ENCODE results near the gene FBH1. TPM values are rescaled to one million over a fixed set of nuclear protein-coding genes. Genes with fewer than 3 reads are reported as not detected.

The FBH1 gene
- total and polyA plus RNA-seq, 7 donors, result 32.4 to 59.3 (median 43.2) TPM

- ATAC-seq, result no peak
- WGBS, 3 donors, result 88 to 92% (median 90%) methylated on average over 17 of the region's 17 CpGs
- no peaks in the 10 kb centered on the region for H3K27me3 ChIP-seq (ENCODE audit: insufficient read depth in 3 of 3, low read length in 2 of 3)
- H3K27ac ChIP-seq, result no peak overlapping the region
- DNase-seq, result no peak
- peaks cover 0 to 72% of the 10 kb centered on the region in 2 donors for H3K36me3 ChIP-seq (ENCODE audit: insufficient read depth in 1 of 2, low read depth in 1 of 2)
- intact Hi-C loops (cut with DNase I), result no loop called here
- no peak overlapping the region for H3K4me3 ChIP-seq
- no peaks in the 10 kb centered on the region for H3K4me1 ChIP-seq
- H3K9me3 ChIP-seq, result no peaks in the 10 kb centered on the region
- TF ChIP-seq CTCF (IDR thresholded peaks at IDR 0.05), result no peak
These were observed 66.3 kb downstream of the FBH1 start for GRCh38 chr10:5956146-5956936.

- no peaks in the 10 kb centered on the region for H3K4me1 ChIP-seq
- DNase-seq, result no peak
- no peak overlapping the region for H3K4me3 ChIP-seq
- intact Hi-C loops (cut with DNase I), result no loop called here
- ATAC-seq, result no peak
- H3K27me3 ChIP-seq (ENCODE audit: insufficient read depth in 3 of 3, low read length in 2 of 3), result no peaks in the 10 kb centered on the region
- peaks cover 0 to 72% of the 10 kb centered on the region in 2 donors for H3K36me3 ChIP-seq (ENCODE audit: insufficient read depth in 1 of 2, low read depth in 1 of 2)
- no peak for TF ChIP-seq CTCF (IDR thresholded peaks at IDR 0.05)
- WGBS, 3 donors, result 80 to 85% (median 81%) methylated on average over 2 of the region's 2 CpGs
- H3K27ac ChIP-seq, result no peak overlapping the region
- H3K9me3 ChIP-seq, result no peaks in the 10 kb centered on the region
These were observed 68.0 kb downstream of the FBH1 start for GRCh38 chr10:5958077-5958476.

- intact Hi-C loops (cut with DNase I), result no loop called here
- H3K4me1 ChIP-seq, result no peaks in the 10 kb centered on the region
- H3K27ac ChIP-seq, result no peak overlapping the region
- H3K9me3 ChIP-seq, result no peaks in the 10 kb centered on the region
- ATAC-seq, result no peak
- H3K4me3 ChIP-seq, result no peak overlapping the region
- 69 to 79% (median 74%) methylated on average over 6 of the region's 6 CpGs for WGBS, 3 donors
- peaks cover 0 to 72% of the 10 kb centered on the region in 2 donors for H3K36me3 ChIP-seq (ENCODE audit: insufficient read depth in 1 of 2, low read depth in 1 of 2)
- no peaks in the 10 kb centered on the region for H3K27me3 ChIP-seq (ENCODE audit: insufficient read depth in 3 of 3, low read length in 2 of 3)
- no peak for TF ChIP-seq CTCF (IDR thresholded peaks at IDR 0.05)
- DNase-seq, result no peak
These were observed 68.6 kb downstream of the FBH1 start for GRCh38 chr10:5958675-5959074.

GRCh38 chr10:5959142-5959541 lies 69.1 kb downstream of the FBH1 start:
- no peaks in the 10 kb centered on the region for H3K27me3 ChIP-seq (ENCODE audit: insufficient read depth in 3 of 3, low read length in 2 of 3)
- H3K27ac ChIP-seq, result no peak overlapping the region
- intact Hi-C loops (cut with DNase I), result no loop called here
- 89 to 91% (median 89%) methylated on average over 5 of the region's 5 CpGs for WGBS, 3 donors
- DNase-seq (no peak), ATAC-seq (no peak)
- H3K4me1 ChIP-seq, result no peaks in the 10 kb centered on the region
- H3K4me3 ChIP-seq, result no peak overlapping the region
- no peaks in the 10 kb centered on the region for H3K9me3 ChIP-seq
- TF ChIP-seq CTCF (IDR thresholded peaks at IDR 0.05), result no peak
- peaks cover 0 to 75% of the 10 kb centered on the region in 2 donors for H3K36me3 ChIP-seq (ENCODE audit: insufficient read depth in 1 of 2, low read depth in 1 of 2)
